Measurements from ENCODE around the gene FAM78A. TPM values are rescaled to one million over a fixed set of nuclear protein-coding genes. Genes with fewer than 3 reads are reported as not detected.

The FAM78A gene
- total and polyA plus RNA-seq, 2 of the 8 experiments (the other 6 are each of a cell fraction or from before 2014, with no cell fraction given) = 3.1 TPM

DNA sequence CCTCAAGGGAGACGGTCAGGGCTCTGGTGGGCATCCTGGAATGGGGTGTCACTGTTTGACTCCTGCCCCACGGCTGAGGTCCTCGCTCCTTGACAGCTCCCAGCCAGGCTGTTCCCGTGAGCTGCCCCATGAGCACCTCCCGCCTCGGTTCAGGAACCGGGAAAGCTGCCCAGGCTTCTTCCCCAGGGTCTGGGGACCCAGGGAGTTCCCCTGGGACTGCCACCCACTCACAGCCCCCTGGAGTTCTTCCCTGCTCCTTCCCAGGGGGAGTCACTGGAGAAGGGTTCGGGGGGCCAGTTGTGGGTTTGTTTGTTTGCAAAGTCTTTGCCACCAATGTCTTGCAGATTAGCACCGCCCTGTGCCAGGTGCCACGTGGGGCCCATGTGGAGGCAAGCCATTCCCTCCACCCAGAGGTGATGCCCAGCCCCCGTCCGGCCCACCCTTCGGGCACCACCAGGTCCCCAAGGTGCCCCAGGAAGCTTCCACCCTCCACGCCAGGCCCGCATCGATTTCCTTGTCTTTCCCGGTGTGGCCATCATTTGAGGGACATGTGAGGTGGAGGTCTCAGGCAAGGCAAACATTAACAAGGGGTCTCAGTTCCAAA is 14.6 kb upstream of the FAM78A start:
- peaks cover 0 to 14% (median 8%) of the 10 kb centered on the region in 4 experiments; a peak in 6 of 7 replicates for H3K4me1 ChIP-seq (replicated peaks in 1 of 4; ENCODE audit: control insufficient read depth in 3 of 4, insufficient read depth in 4 of 4, low read length in 3 of 4)
- no peaks in the 10 kb centered on the region for H4K20me1 ChIP-seq (replicated peaks in 1 of 2; ENCODE audit: control insufficient read depth in 1 of 2, insufficient read depth in 2 of 2, low read length in 2 of 2)
- no peak overlapping the region for H4K5ac ChIP-seq (ENCODE audit: insufficient read length, low read depth, low read length)
- H3K56ac ChIP-seq (replicated peaks; ENCODE audit: insufficient read length, low read depth, low read length) = no peak overlapping the region
- H3K9me3 ChIP-seq (ENCODE audit: insufficient read depth in 2 of 2, low read depth in 1 of 2, low read length in 1 of 2) = no peaks in the 10 kb centered on the region
- H3K4me3 ChIP-seq (ENCODE audit: extremely low read depth in 1 of 4, insufficient read depth in 2 of 4, low read depth in 3 of 4, low read length in 4 of 4) = no peak overlapping the region
- no peak overlapping the region for H3K4ac ChIP-seq (replicated peaks; ENCODE audit: insufficient read length, low read depth, low read length)
- no peak overlapping the region for H2AK5ac ChIP-seq (ENCODE audit: low read depth, low read length)
- H2AFZ ChIP-seq (ENCODE audit: low read length) = no peak overlapping the region
- H3K27me3 ChIP-seq (replicated peaks in 1 of 4; ENCODE audit: control insufficient read depth in 3 of 4, extremely low read depth in 1 of 4, insufficient read depth in 3 of 4, low read length in 3 of 4) = no peaks in the 10 kb centered on the region
- no peak overlapping the region for H4K8ac ChIP-seq (ENCODE audit: extremely low read depth, insufficient read depth, low read length)
- no peak overlapping the region for H2BK12ac ChIP-seq (ENCODE audit: low read depth, low read length)
- no peak for DNase-seq (ENCODE audit: low read depth in 1 of 2, low spot score in 2 of 2)
- WGBS, 2 experiments (ENCODE audit: extremely low coverage in 1 of 2, insufficient coverage in 1 of 2, insufficient read length in 1 of 2, insufficient replicate concordance in 2 of 2, low coverage in 1 of 2, low lambda C conversion rate in 2 of 2, missing lambda C conversion rate in 1 of 2) = 95% methylated on average over 14 of the region's 17 CpGs; no CpG with 5 or more reads in 1 of the 2 experiments
- H3K9ac ChIP-seq (replicated peaks in 1 of 4; ENCODE audit: extremely low read depth in 1 of 4, low read depth in 3 of 4, low read length in 3 of 4) = no peak overlapping the region
- FAIRE-seq = no peak
- ChIA-PET POLR2A (ENCODE audit: partially characterized antibody) (interaction anchor here (1.6 kb wide), 1 partner anchor 10 kb away, joined by 3 read pairs; no protein-coding TSS in a partner anchor), CTCF (ENCODE audit: partially characterized antibody) (interaction anchor here (0.6 to 3.8 kb wide), 4 partner anchors 46 to 110 kb away, joined by 3 to 24 read pairs (median 5); no protein-coding TSS in a partner anchor)
- no peak overlapping the region for H4K91ac ChIP-seq (replicated peaks; ENCODE audit: insufficient read length, low read length)
- H3K36me3 ChIP-seq (ENCODE audit: control insufficient read depth in 2 of 4, insufficient read depth in 4 of 4, low read length in 3 of 4) = no peaks in the 10 kb centered on the region
- no peak overlapping the region for H3K27ac ChIP-seq (ENCODE audit: low read depth, low read length)
- H3K79me2 ChIP-seq (ENCODE audit: control insufficient read depth in 1 of 2, insufficient read depth in 2 of 2, low read length in 2 of 2) = no peaks in the 10 kb centered on the region
- H3K23me2 ChIP-seq (ENCODE audit: low read depth, low read length) = no peaks in the 10 kb centered on the region
- no peak overlapping the region for H3K23ac ChIP-seq (ENCODE audit: insufficient read length)
- H2BK120ac ChIP-seq (replicated peaks; ENCODE audit: low read depth, low read length) = no peak overlapping the region
- H3K4me2 ChIP-seq (ENCODE audit: insufficient read depth in 1 of 2, low read depth in 2 of 2, low read length in 2 of 2) = no peak overlapping the region
- H2BK20ac ChIP-seq (ENCODE audit: low read length) = no peak overlapping the region
- no peak overlapping the region for H3K14ac ChIP-seq (ENCODE audit: insufficient read length)
- H2BK5ac ChIP-seq (ENCODE audit: low read depth, low read length) = no peak overlapping the region
- H3K79me1 ChIP-seq (ENCODE audit: low read depth, low read length) = no peaks in the 10 kb centered on the region
- peak overlapping the region; percentile 29; the same call in 1 of the 2 replicates for H2BK15ac ChIP-seq (ENCODE audit: low read length)
- no peak overlapping the region for H3K18ac ChIP-seq (ENCODE audit: extremely low read depth, low read length)
- TF ChIP-seq SP1 (IDR thresholded peaks at IDR 0.05; ENCODE audit: low read depth, low read length) (no peak), POLR2AphosphoS5 (IDR thresholded peaks at IDR 0.05; ENCODE audit: low read depth, low read length) (no peak), BCL11A (IDR thresholded peaks at IDR 0.05; ENCODE audit: low read depth in 2 of 2, low read length in 2 of 2) (no peak), POLR2A (IDR thresholded peaks at IDR 0.05; ENCODE audit: control extremely low read depth in 1 of 2, low read depth in 2 of 2, low read length in 2 of 2) (no peak), JUN (IDR thresholded peaks at IDR 0.05; ENCODE audit: low read depth, low read length) (no peak), SIX5 (IDR thresholded peaks at IDR 0.05; ENCODE audit: low read depth, low read length) (no peak), HDAC2 (IDR thresholded peaks at IDR 0.05; ENCODE audit: borderline replicate concordance in 1 of 2, low read depth in 2 of 2, low read length in 2 of 2) (no peak), NANOG (IDR thresholded peaks at IDR 0.05; ENCODE audit: insufficient read depth, low read depth, low read length, poor library complexity, severe bottlenecking) (no peak), KDM5A (IDR thresholded peaks at IDR 0.05; ENCODE audit: low read length) (no peak), CBX5 (IDR thresholded peaks at IDR 0.05; ENCODE audit: low read depth, low read length) (no peak), POU5F1 (IDR thresholded peaks at IDR 0.05; ENCODE audit: low read depth, low read length) (no peak)
- TF ChIP-seq, protein P1, sequence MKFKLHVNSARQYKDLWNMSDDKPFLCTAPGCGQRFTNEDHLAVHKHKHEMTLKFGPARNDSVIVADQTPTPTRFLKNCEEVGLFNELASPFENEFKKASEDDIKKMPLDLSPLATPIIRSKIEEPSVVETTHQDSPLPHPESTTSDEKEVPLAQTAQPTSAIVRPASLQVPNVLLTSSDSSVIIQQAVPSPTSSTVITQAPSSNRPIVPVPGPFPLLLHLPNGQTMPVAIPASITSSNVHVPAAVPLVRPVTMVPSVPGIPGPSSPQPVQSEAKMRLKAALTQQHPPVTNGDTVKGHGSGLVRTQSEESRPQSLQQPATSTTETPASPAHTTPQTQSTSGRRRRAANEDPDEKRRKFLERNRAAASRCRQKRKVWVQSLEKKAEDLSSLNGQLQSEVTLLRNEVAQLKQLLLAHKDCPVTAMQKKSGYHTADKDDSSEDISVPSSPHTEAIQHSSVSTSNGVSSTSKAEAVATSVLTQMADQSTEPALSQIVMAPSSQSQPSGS (IDR thresholded peaks at IDR 0.05; ENCODE audit: low read length) = no peak

Data from H1 (cell line).